IPS DF 4.7 (cell line): Measurements from ENCODE around the gene EVI5.
A peak's percentile ranks its signal among the peaks of the same experiment; 100 is the strongest.
"Not testable (repeated sequence)": the region's sequence is repeated elsewhere in the genome, so short reads cannot be mapped to it uniquely, and the experiment has no call there.

Experiments used
- DNase-seq: peaks from one replicate; pipeline ENCODE4 v3.0.0-alpha.2; 2013; ENCODE audit warnings: low spot score; ENCODE audit errors: extremely low read depth

EVI5 gene

GRCh38 chr1:92749024-92749634 lies 35.8 kb downstream of the EVI5 start:
- DNase-seq: peak; percentile 30

GRCh38 chr1:92748138-92748537 lies 36.8 kb downstream of the EVI5 start:
- no peak for DNase-seq

- DNase-seq: no peak
These were observed 37.2 kb downstream of the EVI5 start for GRCh38 chr1:92747735-92748134.

- DNase-seq: not testable (repeated sequence)
These were observed 38.7 kb downstream of the EVI5 start for GRCh38 chr1:92746255-92746654.

GRCh38 chr1:92743221-92743620 lies 41.7 kb downstream of the EVI5 start:
- no peak for DNase-seq

GRCh38 chr1:92739669-92740524 lies 45.0 kb downstream of the EVI5 start:
- no peak for DNase-seq

GRCh38 chr1:92736395-92736794 lies 48.5 kb downstream of the EVI5 start:
- DNase-seq: no peak

- no peak for DNase-seq
These were observed 54.4 kb downstream of the EVI5 start for GRCh38 chr1:92730476-92730875.

- no peak for DNase-seq
These were observed 56.2 kb downstream of the EVI5 start for GRCh38 chr1:92728697-92729096.

- DNase-seq: not testable (repeated sequence)
These were observed 61.2 kb downstream of the EVI5 start for GRCh38 chr1:92723713-92724112.

GRCh38 chr1:92721886-92722285 lies 63.0 kb downstream of the EVI5 start:
- DNase-seq: no peak

GRCh38 chr1:92721157-92721556 lies 63.8 kb downstream of the EVI5 start:
- not testable (repeated sequence) for DNase-seq

- not testable (repeated sequence) for DNase-seq
These were observed 69.4 kb downstream of the EVI5 start for GRCh38 chr1:92715476-92715951.

GRCh38 chr1:92713939-92714338 lies 71.0 kb downstream of the EVI5 start:
- no peak for DNase-seq

- no peak for DNase-seq
These were observed 73.3 kb downstream of the EVI5 start for GRCh38 chr1:92711473-92712165.

- DNase-seq: no peak
These were observed 75.2 kb downstream of the EVI5 start for GRCh38 chr1:92709738-92710137.

GRCh38 chr1:92708368-92708950 lies 76.4 kb downstream of the EVI5 start:
- DNase-seq: no peak

- no peak for DNase-seq
These were observed 77.2 kb downstream of the EVI5 start for GRCh38 chr1:92707709-92708108.

GRCh38 chr1:92707292-92707691 lies 77.6 kb downstream of the EVI5 start:
- no peak for DNase-seq

GRCh38 chr1:92705446-92705845 lies 79.5 kb downstream of the EVI5 start:
- DNase-seq: no peak

GRCh38 chr1:92701147-92701546 lies 83.8 kb downstream of the EVI5 start:
- DNase-seq: no peak

- no peak for DNase-seq
These were observed 86.0 kb downstream of the EVI5 start for GRCh38 chr1:92698932-92699331.
